K562 (cell line): ENCODE results near the gene UBE2O. TPM values are rescaled to one million over a fixed set of nuclear protein-coding genes. Genes with fewer than 3 reads are reported as not detected.
A peak's percentile ranks its signal among the peaks of the same experiment; 100 is the strongest.

Experiments
- ATAC-seq: fragments of 200-7000 bp; cut with Tn5 transposase; 3 replicates; pipeline ENCODE4 v1.9.1; 2020; ENCODE audit warnings: moderate library complexity
- BruUV-seq: library from RNA; stranded (reverse); fragments of 400-500 nt; replicated peaks from 2 replicates; lab custom pipeline; 2021; lab: Mats Ljungman, UMichigan
- CTCF ChIA-PET: fragments of 300-600 bp; formaldehyde crosslinking; extraction: SDS; loops from one replicate; lab custom pipeline; 2021; ENCODE audit warnings: low intra/inter-chr PET ratio; lab: Yijun Ruan, JAX
- POLR2A ChIA-PET: fragments of 300-600, 350-650 bp; sonication (Branson Sonifier 250); formaldehyde crosslinking; extraction: SDS; loops from one replicate; lab custom pipeline; 2021; ENCODE audit warnings: antibody characterized with exemption, inconsistent platforms; lab: Yijun Ruan, JAX
- DNase-seq, 4 experiments: peaks; one replicate each; pipeline versions ENCODE4 v3.0.0 to v3.0.0-alpha.2; 2011 to 2018; ENCODE audit warnings: low spot score in 3 of 4, mixed read lengths in 3 of 4; ENCODE audit errors: extremely low read depth in 1 of 4
- FAIRE-seq: peaks from 2 replicates; lab custom pipeline; 2011; peaks lifted over from hg19 to GRCh38; lab: Jason Lieb, UNC
- H2AFZ ChIP-seq: 2 replicates; pipeline ENCODE4 v1.6.0; 2011; ENCODE audit warnings: low read depth, low read length, control low read depth, inconsistent platforms
- H3K27ac ChIP-seq: fragments of 200-600 bp; 3 replicates; pipeline ENCODE4 v1.8.0; 2011; ENCODE audit warnings: low read depth, mild to moderate bottlenecking, control low read depth, inconsistent platforms, low read length, moderate library complexity, mixed read lengths; ENCODE audit errors: extremely low read depth
- H3K27me3 ChIP-seq, 2 experiments: fragments of 300-600 bp in 1 of 2; 2 replicates in 1 of 2; 3 replicates in 1 of 2; pipeline versions ENCODE4 v1.6.0 to v1.8.0; 2011; ENCODE audit warnings: inconsistent platforms in 2 of 2, low read length in 2 of 2, mild to moderate bottlenecking in 1 of 2, mixed read lengths in 1 of 2, moderate library complexity in 1 of 2; ENCODE audit not compliant: control insufficient read depth in 2 of 2, insufficient read depth in 2 of 2
- H3K36me3 ChIP-seq: fragments of 300-600 bp; 3 replicates; pipeline ENCODE4 v1.8.0; 2011; ENCODE audit warnings: mild to moderate bottlenecking, low read length, inconsistent platforms; ENCODE audit not compliant: control insufficient read depth, insufficient read depth
- H3K4me1 ChIP-seq, 2 experiments: fragments of 200-600 bp in 1 of 2; replicated peaks in 1 of 2; 2 replicates in 1 of 2; 3 replicates in 1 of 2; pipeline versions ENCODE4 v1.5.1 to v1.8.0; 2011; ENCODE audit warnings: inconsistent platforms in 2 of 2, low read length in 2 of 2, mild to moderate bottlenecking in 1 of 2, mixed read lengths in 1 of 2, moderate library complexity in 1 of 2; ENCODE audit not compliant: control insufficient read depth in 2 of 2, insufficient read depth in 2 of 2
- H3K4me2 ChIP-seq: 2 replicates; pipeline ENCODE4 v1.6.1; 2011; ENCODE audit warnings: low read length, control low read depth, inconsistent platforms, mixed read lengths; ENCODE audit not compliant: insufficient read depth
- H3K4me3 ChIP-seq: fragments of 200-600 bp; sonication (generic), shearing (Covaris generic); 2 replicates; pipeline ENCODE4 v1.5.1; 2016; ENCODE audit warnings: control low read depth, inconsistent platforms
- H3K79me2 ChIP-seq: fragments of 200-600 bp; 3 replicates; pipeline ENCODE4 v1.8.0; 2011; ENCODE audit warnings: low read length, inconsistent platforms; ENCODE audit not compliant: control insufficient read depth, insufficient read depth
- H3K9ac ChIP-seq, 2 experiments: 2 replicates each; pipeline versions ENCODE4 v1.6.0 to v1.6.1; 2011; ENCODE audit warnings: low read depth in 2 of 2, low read length in 2 of 2, control low read depth in 1 of 2, inconsistent platforms in 1 of 2, mild to moderate bottlenecking in 1 of 2, mixed read lengths in 1 of 2; ENCODE audit not compliant: insufficient read depth in 1 of 2
- H3K9me1 ChIP-seq: one replicate; pipeline ENCODE4 v1.6.0; 2011; ENCODE audit warnings: inconsistent platforms, mild to moderate bottlenecking, low read length, moderate library complexity; ENCODE audit not compliant: control insufficient read depth, insufficient read depth
- H3K9me3 ChIP-seq: replicated peaks from 2 replicates; pipeline ENCODE4 v1.5.1; 2011; ENCODE audit warnings: low read depth, low read length, inconsistent platforms; ENCODE audit not compliant: control insufficient read depth, insufficient read depth
- H4K20me1 ChIP-seq: replicated peaks from 2 replicates; pipeline ENCODE4 v1.6.1; 2011; ENCODE audit warnings: low read length, inconsistent platforms, mixed read lengths; ENCODE audit not compliant: control insufficient read depth, insufficient read depth
- TEAD4 ChIP-seq, 2 experiments: sonication (generic) in 1 of 2; formaldehyde crosslinking in 1 of 2; IDR thresholded peaks; 2 replicates each; pipeline versions ENCODE4 v1.6.1 to v1.8.0; 2012 to 2022; ENCODE audit warnings: borderline replicate concordance in 1 of 2, inconsistent platforms in 1 of 2, low read length in 1 of 2, mild to moderate bottlenecking in 1 of 2, missing genetic modification reagents in 1 of 2
- WGBS: fragments of 100-300 bp; shearing (Covaris generic); methylation state at CpG from one replicate; pipeline ENCODE4 v1.1.6; 2016; ENCODE audit warnings: low coverage, mixed read lengths; ENCODE audit not compliant: insufficient coverage; ENCODE audit errors: missing lambda C conversion rate; 5-methylcytosine and 5-hydroxymethylcytosine counted together
- in situ Hi-C: fragments of 300-500 bp; cut with MboI; formaldehyde crosslinking; loops from 4 replicates; pipeline ENCODE4 v1.15.0; 2018; ENCODE audit warnings: inconsistent platforms, mixed read lengths
- intact Hi-C: fragments of 100-400 bp; cut with micrococcal nuclease; formaldehyde crosslinking; loops from 2 replicates; pipeline ENCODE4 v1.14.2; 2022
- polyA plus RNA-seq, 8 experiments: library from polyadenylated mRNA; depleted of rRNA in 4 of 8; stranded (reverse) in 5 of 8; unstranded in 3 of 8; fragments of >200 nt; fragmentation: Nextera tagmentation in 2 of 8; fragmentation: Illumina TruSeq in 1 of 8; extraction: Ambion mirVana in 2 of 8; extraction: Trizol in 1 of 8; gene quantifications; 2 replicates each; pipeline versions ENCODE4 v1.2.1 to v1.2.3, GENCODE V29; 2011 to 2014; ENCODE audit warnings: inconsistent platforms in 1 of 8, missing spikeins in 1 of 8
- total RNA-seq, 7 experiments: library from RNA; depleted of rRNA in 6 of 7; stranded (reverse); fragments of >200 nt in 6 of 7; fragmentation: Illumina TruSeq in 2 of 7; extraction: Trizol in 2 of 7; gene quantifications; 2 replicates each; pipeline versions ENCODE4 v1.2.1 to v1.2.3, GENCODE V29; 2011 to 2021; ENCODE audit warnings: low replicate concordance in 1 of 7
- TF ChIP-seq, protein P1 (sequence below): sonication (generic); formaldehyde crosslinking; IDR thresholded peaks from 2 replicates; pipeline ENCODE4 v1.8.1; 2023; ENCODE audit warnings: mild to moderate bottlenecking, missing genetic modification reagents
- TF ChIP-seq, protein P2 (sequence below): fragments of 250-450 bp; sonication (Bioruptor Pico); IDR thresholded peaks from 2 replicates; pipeline ENCODE4 v1.8.0; 2021; ENCODE audit warnings: mild to moderate bottlenecking, moderate library complexity

UBE2O gene
- total and polyA plus RNA-seq, 9 of the 15 experiments (the other 6 are each of a cell fraction or from before 2014, with no cell fraction given), result 1.6 to 39.7 (median 13.3) TPM

DNA sequence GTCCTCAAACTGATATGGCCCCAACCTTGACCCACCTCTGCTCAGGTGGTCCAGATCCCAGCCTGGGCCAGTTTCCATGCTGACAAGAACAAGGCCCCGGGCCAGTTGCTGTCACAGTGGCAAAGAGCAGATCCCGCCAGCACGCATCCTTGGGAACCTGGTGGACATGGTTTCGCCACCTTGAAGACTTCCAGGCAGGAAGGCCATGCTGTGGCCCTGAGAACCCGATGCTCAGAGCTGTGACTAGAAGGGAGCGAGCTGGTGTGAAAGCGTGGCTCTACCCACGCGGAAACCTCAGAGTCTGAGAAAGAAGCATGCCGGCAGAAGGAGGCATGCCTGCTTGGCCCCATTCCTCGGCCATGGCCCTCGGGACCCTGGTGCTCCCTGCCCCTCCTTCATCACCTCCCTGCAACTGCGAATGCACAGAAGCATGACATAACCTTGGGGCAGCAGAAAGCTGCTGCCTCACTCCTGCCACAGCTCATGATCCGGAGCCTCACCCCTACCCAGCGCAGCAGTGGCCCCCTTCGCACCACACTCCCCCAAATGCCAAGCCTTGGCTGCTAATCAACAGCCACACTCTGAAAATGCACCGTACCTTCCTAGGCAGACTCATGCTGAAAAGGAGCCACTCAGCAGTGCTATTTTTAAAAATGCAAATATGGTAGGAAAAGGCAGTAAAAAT lies 33.2 kb downstream of the UBE2O start:
- in situ Hi-C loops, result no loop called here
- Histone ChIP-seq H3K36me3 (peaks cover 9% of the 10 kb centered on the region; the same call in 2 of the 3 replicates), H3K9me1 (peaks cover 3% of the 10 kb centered on the region), H3K4me3 (no peak overlapping the region), H3K27me3 (no peaks in the 10 kb centered on the region), H3K9me3 (no peaks in the 10 kb centered on the region), H3K9ac (peak overlapping the region in 1 of 2 experiments; percentile 21; a peak in 1 of 4 replicates), H3K27ac (no peak overlapping the region), H4K20me1 (peaks cover 21% of the 10 kb centered on the region), H3K79me2 (peaks cover 54% of the 10 kb centered on the region), H3K4me2 (no peak overlapping the region), H2AFZ (no peak overlapping the region), H3K4me1 (peaks cover 14 to 36% of the 10 kb centered on the region in 2 experiments)
- ChIA-PET POLR2A (interaction anchor here (0.6 to 1.0 kb wide), 3 partner anchors 9 to 121 kb away, joined by 3 read pairs; no protein-coding TSS in a partner anchor), CTCF (no interaction called here)
- 89% methylated on average over 13 of the region's 17 CpGs for WGBS
- TF ChIP-seq TEAD4 (IDR thresholded peaks at IDR 0.05; ENCODE audit: low read length), result no peak
- 0 out of 2 replicates have a peak, but pooled peaks have one; percentile 22 for TF ChIP-seq TEAD4 (CRISPR knock-in tag; IDR thresholded peaks at IDR 0.05; ENCODE audit: borderline replicate concordance)
- TF ChIP-seq, protein P1, sequence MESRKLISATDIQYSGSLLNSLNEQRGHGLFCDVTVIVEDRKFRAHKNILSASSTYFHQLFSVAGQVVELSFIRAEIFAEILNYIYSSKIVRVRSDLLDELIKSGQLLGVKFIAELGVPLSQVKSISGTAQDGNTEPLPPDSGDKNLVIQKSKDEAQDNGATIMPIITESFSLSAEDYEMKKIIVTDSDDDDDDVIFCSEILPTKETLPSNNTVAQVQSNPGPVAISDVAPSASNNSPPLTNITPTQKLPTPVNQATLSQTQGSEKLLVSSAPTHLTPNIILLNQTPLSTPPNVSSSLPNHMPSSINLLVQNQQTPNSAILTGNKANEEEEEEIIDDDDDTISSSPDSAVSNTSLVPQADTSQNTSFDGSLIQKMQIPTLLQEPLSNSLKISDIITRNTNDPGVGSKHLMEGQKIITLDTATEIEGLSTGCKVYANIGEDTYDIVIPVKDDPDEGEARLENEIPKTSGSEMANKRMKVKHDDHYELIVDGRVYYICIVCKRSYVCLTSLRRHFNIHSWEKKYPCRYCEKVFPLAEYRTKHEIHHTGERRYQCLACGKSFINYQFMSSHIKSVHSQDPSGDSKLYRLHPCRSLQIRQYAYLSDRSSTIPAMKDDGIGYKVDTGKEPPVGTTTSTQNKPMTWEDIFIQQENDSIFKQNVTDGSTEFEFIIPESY (CRISPR knock-in tag), result 0 out of 2 replicates have a peak, but pooled peaks have one; percentile 9
- TF ChIP-seq, protein P2, sequence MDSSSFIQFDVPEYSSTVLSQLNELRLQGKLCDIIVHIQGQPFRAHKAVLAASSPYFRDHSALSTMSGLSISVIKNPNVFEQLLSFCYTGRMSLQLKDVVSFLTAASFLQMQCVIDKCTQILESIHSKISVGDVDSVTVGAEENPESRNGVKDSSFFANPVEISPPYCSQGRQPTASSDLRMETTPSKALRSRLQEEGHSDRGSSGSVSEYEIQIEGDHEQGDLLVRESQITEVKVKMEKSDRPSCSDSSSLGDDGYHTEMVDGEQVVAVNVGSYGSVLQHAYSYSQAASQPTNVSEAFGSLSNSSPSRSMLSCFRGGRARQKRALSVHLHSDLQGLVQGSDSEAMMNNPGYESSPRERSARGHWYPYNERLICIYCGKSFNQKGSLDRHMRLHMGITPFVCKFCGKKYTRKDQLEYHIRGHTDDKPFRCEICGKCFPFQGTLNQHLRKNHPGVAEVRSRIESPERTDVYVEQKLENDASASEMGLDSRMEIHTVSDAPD (CRISPR knock-in tag), result no peak
- intact Hi-C loops, result no loop called here
- FAIRE-seq (no peak), ATAC-seq (no peak), DNase-seq (no peak)
- no TSS peak for BruUV-seq
